DND-41 (cell line): ENCODE data around the gene CDK2AP2.

Experiments
- CTCF ChIP-seq: IDR thresholded peaks from 2 replicates; pipeline ENCODE4 v1.5.1; 2012; ENCODE audit warnings: borderline replicate concordance, low read length, moderate library complexity, mild to moderate bottlenecking; ENCODE audit not compliant: poor library complexity, severe bottlenecking; ENCODE audit errors: extremely low read depth
- EZH2 ChIP-seq: IDR thresholded peaks from 3 replicates; pipeline ENCODE4 v1.6.1; 2012; ENCODE audit warnings: borderline replicate concordance, low read depth, mild to moderate bottlenecking, moderate library complexity, low read length, inconsistent platforms; ENCODE audit not compliant: severe bottlenecking

GRCh38 chr11:67548555-67549110 is 40.7 kb upstream of the CDK2AP2 start:
- no peak for TF ChIP-seq CTCF
- no peak for TF ChIP-seq EZH2
